IMR-90 (cell line): Measurements from ENCODE around the gene SV2C.

Experiments
- CHD1 ChIP-seq: IDR thresholded peaks from 2 replicates; pipeline ENCODE4 v1.6.1; 2012; ENCODE audit warnings: low read depth, low read length, improper control_type of control experiment
- CTCF ChIP-seq: conservative IDR thresholded peaks from 2 replicates; pipeline ENCODE4 v1.5.1; 2012; ENCODE audit warnings: mild to moderate bottlenecking, low read depth, low read length, improper control_type of control experiment
- MAZ ChIP-seq: IDR thresholded peaks from 2 replicates; pipeline ENCODE4 v1.6.1; 2012; ENCODE audit warnings: low read depth, mild to moderate bottlenecking, low read length, improper control_type of control experiment, moderate library complexity, borderline replicate concordance
- POLR2A ChIP-seq: IDR thresholded peaks from 2 replicates; pipeline ENCODE4 v1.6.1; 2012; ENCODE audit warnings: mild to moderate bottlenecking, low read depth, low read length
- RFX5 ChIP-seq: IDR thresholded peaks from 2 replicates; pipeline ENCODE4 v1.8.0; 2012; ENCODE audit warnings: low read depth, mild to moderate bottlenecking, low read length, moderate library complexity
- SMC3 ChIP-seq: fragments of 150-350 bp; IDR thresholded peaks from 2 replicates; pipeline ENCODE4 v1.6.1; 2016; ENCODE audit warnings: low read depth, mild to moderate bottlenecking, antibody characterized with exemption, low read length, moderate library complexity
- USF2 ChIP-seq: fragments of 150-350 bp; IDR thresholded peaks from 2 replicates; pipeline ENCODE4 v1.6.1; 2017; ENCODE audit warnings: mild to moderate bottlenecking, antibody characterized with exemption, low read length, low read depth

DNA sequence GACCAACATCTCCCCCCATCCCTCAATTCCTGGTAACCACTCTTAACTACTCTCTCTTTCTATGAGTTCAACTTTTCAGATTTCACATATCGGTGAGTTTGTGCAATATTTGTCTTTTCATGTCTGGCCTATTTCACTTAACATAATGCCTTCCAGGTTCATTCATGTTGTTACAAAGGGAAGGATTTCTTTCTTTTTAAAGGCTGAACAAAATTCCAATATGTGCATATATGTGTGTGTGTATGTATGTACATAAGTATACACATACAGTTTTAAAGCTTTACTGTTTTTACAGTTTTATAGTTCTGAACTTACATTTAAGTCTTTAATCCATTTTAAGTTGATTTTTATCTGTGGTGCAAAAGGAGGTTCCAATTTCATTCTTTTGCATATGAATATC lies 130.7 kb downstream of the SV2C start:
- TF ChIP-seq POLR2A (no peak), CTCF (no peak), CHD1 (no peak), RFX5 (no peak), USF2 (no peak), SMC3 (no peak), MAZ (no peak)
